ENCODE measurements around the gene NET1. TPM values are rescaled to one million over a fixed set of nuclear protein-coding genes. Genes with fewer than 3 reads are reported as not detected.
A peak's percentile ranks its signal among the peaks of the same experiment; 100 is the strongest.

The NET1 gene
- total RNA-seq, 1 experiment from 2014 or later = 175 TPM

- DNase-seq = peak; percentile 47 to 50
- Mint-ChIP-seq H3K9me3 (ENCODE audit: unreplicated experiment) (peaks cover 13% of the 10 kb centered on the region), H3K27me3 (ENCODE audit: insufficient read depth, unreplicated experiment) (no peaks in the 10 kb centered on the region), H3K4me3 (ENCODE audit: unreplicated experiment) (no peak overlapping the region), H3K4me1 (ENCODE audit: low read depth, unreplicated experiment) (peaks cover 6% of the 10 kb centered on the region), H3K27ac (ENCODE audit: unreplicated experiment) (no peak overlapping the region), H3K36me3 (ENCODE audit: insufficient read depth, unreplicated experiment) (no peaks in the 10 kb centered on the region)
- ChIA-PET CTCF (interaction anchor here (0.6 to 1.7 kb wide), 5 partner anchors 21 to 598 kb away, joined by 3 to 7 read pairs (median 4); no protein-coding TSS in a partner anchor), POLR2A (interaction anchor here (0.6 to 1.6 kb wide), 4 partner anchors 33 to 587 kb away, joined by 3 to 6 read pairs (median 4); partner anchors contain the start of gene AKR1E2)
- Histone ChIP-seq H3K36me3 (ENCODE audit: control insufficient read depth, insufficient read depth, low read length) (0 out of 2 replicates have a peak, but pooled peaks cover 2% of the 10 kb centered on the region), H3K9me3 (peaks cover 11% of the 10 kb centered on the region), H3K4me1 (peaks cover 15% of the 10 kb centered on the region; the same call in 1 of the 2 replicates), H3K4me3 (ENCODE audit: low read depth, low read length) (peak overlapping the region; percentile 81), H3K27me3 (replicated peaks; ENCODE audit: control insufficient read depth, insufficient read depth, low read length) (no peaks in the 10 kb centered on the region)
- BruUV-seq (replicated peaks) = TSS peak; percentile 25
- intact Hi-C loops (cut with micrococcal nuclease; ENCODE audit: unreplicated experiment) = no loop called here
- TF ChIP-seq CTCF (IDR thresholded peaks at IDR 0.05; ENCODE audit: insufficient read depth in 1 of 2, low read depth in 1 of 2, low read length in 1 of 2, severe bottlenecking in 1 of 2, unreplicated experiment in 1 of 2) = no peak
These were observed 918 bp downstream of the NET1 start for GRCh38 chr10:5413012-5413938.

- Mint-ChIP-seq H3K4me1 (ENCODE audit: low read depth, unreplicated experiment) (peaks cover 6% of the 10 kb centered on the region), H3K27ac (ENCODE audit: unreplicated experiment) (no peak overlapping the region), H3K9me3 (ENCODE audit: unreplicated experiment) (peaks cover 30% of the 10 kb centered on the region), H3K4me3 (ENCODE audit: unreplicated experiment) (no peak overlapping the region), H3K27me3 (ENCODE audit: insufficient read depth, unreplicated experiment) (no peaks in the 10 kb centered on the region), H3K36me3 (ENCODE audit: insufficient read depth, unreplicated experiment) (no peaks in the 10 kb centered on the region)
- no peak overlapping the region for H3K4me3 ChIP-seq (ENCODE audit: low read depth, low read length)
- ChIA-PET CTCF (no interaction called here), POLR2A (no interaction called here)
- no peaks in the 10 kb centered on the region for H3K27me3 ChIP-seq (replicated peaks; ENCODE audit: control insufficient read depth, insufficient read depth, low read length)
- 0 out of 2 replicates have a peak, but pooled peaks cover 2% of the 10 kb centered on the region for H3K36me3 ChIP-seq (ENCODE audit: control insufficient read depth, insufficient read depth, low read length)
- peaks cover 13% of the 10 kb centered on the region; the same call in 1 of the 2 replicates for H3K4me1 ChIP-seq
- TF ChIP-seq CTCF (IDR thresholded peaks at IDR 0.05; ENCODE audit: insufficient read depth in 1 of 2, low read depth in 1 of 2, low read length in 1 of 2, severe bottlenecking in 1 of 2, unreplicated experiment in 1 of 2) = no peak
- no TSS peak for BruUV-seq (replicated peaks)
- intact Hi-C loops (cut with micrococcal nuclease; ENCODE audit: unreplicated experiment) = no loop called here
- DNase-seq = no peak
- peaks cover 11% of the 10 kb centered on the region for H3K9me3 ChIP-seq
These were observed 4.6 kb downstream of the NET1 start for GRCh38 chr10:5416981-5417380.

- POLR2A ChIA-PET = interaction anchor here (0.5 kb wide), 1 partner anchor 316 kb away, joined by 4 read pairs; no protein-coding TSS in a partner anchor
- peaks cover 9% of the 10 kb centered on the region; the same call in 1 of the 2 replicates for H3K4me1 ChIP-seq
- no peaks in the 10 kb centered on the region for H3K27me3 ChIP-seq (replicated peaks; ENCODE audit: control insufficient read depth, insufficient read depth, low read length)
- H3K9me3 Mint-ChIP-seq (ENCODE audit: unreplicated experiment) = peaks cover 30% of the 10 kb centered on the region
- 0 out of 2 replicates have a peak, but pooled peaks cover 2% of the 10 kb centered on the region for H3K36me3 ChIP-seq (ENCODE audit: control insufficient read depth, insufficient read depth, low read length)
- no TSS peak for BruUV-seq (replicated peaks)
- CTCF ChIA-PET = no interaction called here
- H3K27ac Mint-ChIP-seq (ENCODE audit: unreplicated experiment) = no peak overlapping the region
- H3K36me3 Mint-ChIP-seq (ENCODE audit: insufficient read depth, unreplicated experiment) = no peaks in the 10 kb centered on the region
- no peak for DNase-seq
- H3K27me3 Mint-ChIP-seq (ENCODE audit: insufficient read depth, unreplicated experiment) = no peaks in the 10 kb centered on the region
- intact Hi-C loops (cut with micrococcal nuclease; ENCODE audit: unreplicated experiment) = no loop called here
- H3K9me3 ChIP-seq = peaks cover 11% of the 10 kb centered on the region
- H3K4me3 Mint-ChIP-seq (ENCODE audit: unreplicated experiment) = no peak overlapping the region
- H3K4me1 Mint-ChIP-seq (ENCODE audit: low read depth, unreplicated experiment) = peaks cover 6% of the 10 kb centered on the region
- TF ChIP-seq CTCF (IDR thresholded peaks at IDR 0.05; ENCODE audit: insufficient read depth in 1 of 2, low read depth in 1 of 2, low read length in 1 of 2, severe bottlenecking in 1 of 2, unreplicated experiment in 1 of 2) = no peak
- H3K4me3 ChIP-seq (ENCODE audit: low read depth, low read length) = no peak overlapping the region
These were observed 6.2 kb downstream of the NET1 start for GRCh38 chr10:5418584-5418983.
